Tongue (tissue), 1 donor: ENCODE results near the gene MMP27. TPM values are rescaled to one million over a fixed set of nuclear protein-coding genes. Genes with fewer than 3 reads are reported as not detected.

Source experiments
- total RNA-seq: library from RNA; depleted of rRNA; stranded (reverse); fragments of >200 nt; gene quantifications from one replicate; pipeline ENCODE4 v1.2.3, GENCODE V29; 2014

Gene MMP27
- total RNA-seq, 1 donor from 2014 or later: 1.6 TPM

Other genes with a start within 250 kb of the MMP27 start
- 9.5 TPM for gene MMP7, start 175.0 kb downstream of the MMP27 start, total RNA-seq
- gene MMP20, start 80.4 kb downstream of the MMP27 start, total RNA-seq: not detected
- 0.51 TPM for gene MMP8, start 19.2 kb upstream of the MMP27 start, total RNA-seq
- 3.2 TPM for gene MMP10, start 74.9 kb upstream of the MMP27 start, total RNA-seq
- 4.3 TPM for gene MMP1, start 92.4 kb upstream of the MMP27 start, total RNA-seq
- gene MMP3, start 137.8 kb upstream of the MMP27 start, total RNA-seq: 0.10 TPM
- gene MMP12, start 169.2 kb upstream of the MMP27 start, total RNA-seq: not detected
- not detected for gene MMP13, start 250.0 kb upstream of the MMP27 start, total RNA-seq